ENCODE measurements around the gene MYOF. TPM values are rescaled to one million over a fixed set of nuclear protein-coding genes. Genes with fewer than 3 reads are reported as not detected.

The MYOF gene
- total and polyA plus RNA-seq, 7 donors, result 0.70 to 9.4 (median 4.2) TPM

DNA sequence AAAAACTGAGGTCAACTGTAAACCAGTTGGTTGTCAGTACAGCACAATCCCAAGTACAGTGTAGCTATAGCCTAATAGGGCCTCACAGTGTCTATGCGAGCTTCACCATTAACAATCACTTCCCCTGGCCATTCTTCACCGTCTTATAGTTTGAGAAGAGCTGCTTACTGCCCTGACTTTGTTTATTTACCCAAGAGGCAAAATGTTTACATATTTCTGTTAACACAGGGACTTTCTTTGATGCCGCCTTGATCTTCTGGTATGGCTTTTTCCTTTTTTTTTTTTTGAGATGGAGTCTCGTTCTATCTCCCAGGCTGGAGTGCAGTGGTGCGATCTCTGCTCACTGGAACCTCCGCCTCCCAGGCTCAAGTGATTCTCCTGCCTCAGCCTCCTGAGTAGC, 3.3 kb downstream of the MYOF start:
- intact Hi-C loops (cut with DNase I), result no loop called here
- DNase-seq, result no peak

DNA sequence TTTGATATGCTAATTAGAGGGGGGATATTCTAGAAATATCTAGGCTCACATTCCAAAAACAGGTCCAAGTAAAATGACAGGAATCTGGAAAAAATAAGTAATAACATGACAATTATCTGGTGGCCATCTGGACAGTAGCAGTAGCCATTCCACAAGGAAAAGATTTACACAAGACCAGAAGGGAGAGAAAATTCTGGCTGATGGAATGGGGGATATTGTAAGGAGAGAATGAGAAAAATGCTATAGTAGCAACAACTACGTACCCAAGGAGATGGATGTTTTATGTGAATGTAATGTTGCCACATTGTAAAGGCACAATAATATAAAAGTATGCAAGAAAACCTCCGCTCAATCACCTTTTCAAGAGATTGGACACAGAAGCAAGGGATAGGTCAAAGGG, 5.4 kb downstream of the MYOF start:
- TF ChIP-seq, protein P1, sequence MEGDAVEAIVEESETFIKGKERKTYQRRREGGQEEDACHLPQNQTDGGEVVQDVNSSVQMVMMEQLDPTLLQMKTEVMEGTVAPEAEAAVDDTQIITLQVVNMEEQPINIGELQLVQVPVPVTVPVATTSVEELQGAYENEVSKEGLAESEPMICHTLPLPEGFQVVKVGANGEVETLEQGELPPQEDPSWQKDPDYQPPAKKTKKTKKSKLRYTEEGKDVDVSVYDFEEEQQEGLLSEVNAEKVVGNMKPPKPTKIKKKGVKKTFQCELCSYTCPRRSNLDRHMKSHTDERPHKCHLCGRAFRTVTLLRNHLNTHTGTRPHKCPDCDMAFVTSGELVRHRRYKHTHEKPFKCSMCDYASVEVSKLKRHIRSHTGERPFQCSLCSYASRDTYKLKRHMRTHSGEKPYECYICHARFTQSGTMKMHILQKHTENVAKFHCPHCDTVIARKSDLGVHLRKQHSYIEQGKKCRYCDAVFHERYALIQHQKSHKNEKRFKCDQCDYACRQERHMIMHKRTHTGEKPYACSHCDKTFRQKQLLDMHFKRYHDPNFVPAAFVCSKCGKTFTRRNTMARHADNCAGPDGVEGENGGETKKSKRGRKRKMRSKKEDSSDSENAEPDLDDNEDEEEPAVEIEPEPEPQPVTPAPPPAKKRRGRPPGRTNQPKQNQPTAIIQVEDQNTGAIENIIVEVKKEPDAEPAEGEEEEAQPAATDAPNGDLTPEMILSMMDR (IDR thresholded peaks at IDR 0.05), result no peak
- ATAC-seq, result no peak
- no peak overlapping the region for H3K4me3 ChIP-seq
- H3K36me3 ChIP-seq (ENCODE audit: insufficient read depth in 1 of 2, low read depth in 1 of 2), result no peaks in the 10 kb centered on the region
- intact Hi-C loops (cut with DNase I), result no loop called here
- H3K27me3 ChIP-seq (ENCODE audit: insufficient read depth in 3 of 3, low read length in 2 of 3), result no peaks in the 10 kb centered on the region
- H3K9me3 ChIP-seq, result no peaks in the 10 kb centered on the region
- H3K27ac ChIP-seq, result no peak overlapping the region
- H3K4me1 ChIP-seq, result no peaks in the 10 kb centered on the region
- WGBS, 3 donors, result 96 to 99% (median 98%) methylated on average over 2 of the region's 2 CpGs
- no peak for DNase-seq

More for the DNA sequence above, 3.3 kb downstream of the MYOF start:
- 84 to 91% (median 86%) methylated on average over 6 of the region's 6 CpGs for WGBS, 3 donors
- Histone ChIP-seq H3K27me3 (ENCODE audit: insufficient read depth in 3 of 3, low read length in 2 of 3) (peaks cover 0 to 4% (median 0%) of the 10 kb centered on the region in 3 donors), H3K9me3 (no peaks in the 10 kb centered on the region), H3K4me1 (no peaks in the 10 kb centered on the region), H3K27ac (no peak overlapping the region), H3K4me3 (no peak overlapping the region), H3K36me3 (ENCODE audit: insufficient read depth in 1 of 2, low read depth in 1 of 2) (no peaks in the 10 kb centered on the region)
- ATAC-seq, result no peak
- TF ChIP-seq, protein P1 (IDR thresholded peaks at IDR 0.05), result no peak

DNA sequence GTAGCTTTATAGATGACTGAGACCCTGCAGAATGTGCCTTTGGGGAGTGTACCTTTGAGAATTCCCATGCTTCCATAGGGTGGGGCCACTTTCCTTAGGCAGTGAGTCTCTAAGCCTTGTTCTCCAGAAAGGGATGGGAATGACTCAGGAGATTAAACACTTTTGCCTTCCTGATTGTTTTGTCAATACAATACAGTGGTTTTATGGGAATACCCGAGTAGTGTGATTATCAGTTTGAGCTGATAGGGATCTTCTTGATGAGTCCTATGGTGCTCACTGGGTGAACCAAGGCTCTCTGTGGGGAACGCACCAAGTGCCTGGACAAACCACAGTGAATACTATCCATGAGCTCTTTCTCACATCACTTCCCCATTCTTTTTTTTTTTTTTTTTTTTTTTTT, 6.3 kb downstream of the MYOF start:
- WGBS, 3 donors, result 52 to 94% (median 88%) methylated on average over 2 of the region's 2 CpGs
- no peak overlapping the region for H3K27ac ChIP-seq
- no peak overlapping the region for H3K4me3 ChIP-seq

DNA sequence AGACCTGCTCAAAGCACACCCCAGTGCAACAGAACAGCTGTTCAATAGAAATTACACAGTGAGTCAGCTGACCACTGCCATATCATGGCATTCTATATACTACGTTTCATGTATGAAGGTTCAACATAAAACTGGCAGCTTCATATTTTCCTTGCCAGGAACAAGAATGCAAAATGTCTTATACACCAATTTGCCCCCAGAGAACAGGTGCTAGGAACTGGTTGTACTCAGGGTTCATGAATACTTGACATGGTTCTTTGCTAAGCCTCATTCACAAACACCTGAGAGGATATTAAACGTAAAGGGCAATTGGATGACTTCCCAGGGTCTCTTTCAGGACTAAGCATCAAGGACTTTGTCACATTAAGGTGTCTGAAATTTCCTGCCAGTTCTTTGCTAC, 6.9 kb downstream of the MYOF start:
- H3K27me3 ChIP-seq (ENCODE audit: insufficient read depth in 3 of 3, low read length in 2 of 3), result no peaks in the 10 kb centered on the region
- no peaks in the 10 kb centered on the region for H3K9me3 ChIP-seq
- no peak for ATAC-seq
- TF ChIP-seq, protein P1 (IDR thresholded peaks at IDR 0.05), result no peak
- H3K4me3 ChIP-seq, result no peak overlapping the region
- no peaks in the 10 kb centered on the region for H3K36me3 ChIP-seq (ENCODE audit: insufficient read depth in 1 of 2, low read depth in 1 of 2)
- intact Hi-C loops (cut with DNase I), result no loop called here
- peaks cover 4% of the 10 kb centered on the region for H3K4me1 ChIP-seq
- 53 to 67% (median 65%) methylated on average over 2 of the region's 2 CpGs for WGBS, 3 donors
- no peak for DNase-seq
- H3K27ac ChIP-seq, result no peak overlapping the region

More for the DNA sequence above, 6.3 kb downstream of the MYOF start:
- DNase-seq (no peak), ATAC-seq (no peak)
- Histone ChIP-seq H3K36me3 (ENCODE audit: insufficient read depth in 1 of 2, low read depth in 1 of 2) (no peaks in the 10 kb centered on the region), H3K27me3 (ENCODE audit: insufficient read depth in 3 of 3, low read length in 2 of 3) (no peaks in the 10 kb centered on the region), H3K9me3 (no peaks in the 10 kb centered on the region), H3K4me1 (peaks cover under 1% of the 10 kb centered on the region)
- intact Hi-C loops (cut with DNase I), result no loop called here
- TF ChIP-seq, protein P1 (IDR thresholded peaks at IDR 0.05), result no peak

DNA sequence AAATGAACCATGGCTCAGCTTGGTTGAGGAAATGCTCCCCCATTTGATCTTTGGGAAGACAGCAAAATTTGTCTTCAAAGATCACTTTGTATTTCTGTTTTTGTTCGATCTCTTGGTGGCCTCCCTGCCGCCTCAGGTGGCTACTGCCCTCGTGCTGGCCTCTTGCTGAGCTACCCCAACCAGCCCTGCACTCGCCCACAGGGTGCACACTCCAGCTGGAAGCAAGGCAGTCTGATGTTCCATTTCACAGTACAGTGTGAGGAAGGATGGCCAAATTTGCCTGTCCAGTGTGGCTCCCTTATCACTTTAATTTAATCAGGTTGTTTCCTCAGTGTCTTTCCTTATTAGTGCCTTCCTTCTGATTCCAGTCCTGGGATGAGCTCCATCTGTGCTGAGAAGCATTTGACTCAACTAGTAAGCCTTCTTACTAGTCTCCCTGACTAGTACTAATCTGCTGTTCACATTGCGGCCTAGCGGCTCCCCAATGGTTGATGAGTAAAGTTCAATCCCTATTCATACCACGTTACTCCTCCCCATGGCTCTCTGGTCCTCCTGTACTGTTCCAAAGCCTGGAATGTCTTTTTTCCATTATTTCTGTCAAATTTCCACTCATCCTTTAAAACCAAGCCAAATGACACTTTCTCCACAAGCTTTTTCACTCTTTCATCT, 8.2 kb downstream of the MYOF start:
- H3K4me1 ChIP-seq, result peaks cover 4% of the 10 kb centered on the region

More for the DNA sequence above, 8.2 kb downstream of the MYOF start:
- H3K4me3 ChIP-seq, result no peak overlapping the region
- H3K27ac ChIP-seq, result no peak overlapping the region
- H3K36me3 ChIP-seq (ENCODE audit: insufficient read depth in 1 of 2, low read depth in 1 of 2), result no peaks in the 10 kb centered on the region
- DNase-seq, result no peak
- no peak for ATAC-seq
- 75 to 86% (median 81%) methylated on average over 7 of the region's 7 CpGs for WGBS, 3 donors
- no peaks in the 10 kb centered on the region for H3K9me3 ChIP-seq
- intact Hi-C loops (cut with DNase I), result no loop called here
- H3K27me3 ChIP-seq (ENCODE audit: insufficient read depth in 3 of 3, low read length in 2 of 3), result no peaks in the 10 kb centered on the region
- TF ChIP-seq, protein P1 (IDR thresholded peaks at IDR 0.05), result no peak

Measured in psoas muscle (tissue), 8 donors.